Cardiac fibroblast (primary cell): ENCODE data around the gene SFTA2.

Experiments
- DNase-seq, 2 donors: peaks; one replicate each; pipeline versions ENCODE4 v3.0.0 to v3.0.0-alpha.2; 2010; ENCODE audit warnings: low read depth in 2 of 2
- H3K4me3 ChIP-seq, 2 donors: replicated peaks in 1 of 2; 1 replicate in 1 of 2; 2 replicates in 1 of 2; pipeline ENCODE4 v1.5.1; 2011; ENCODE audit warnings: low read depth in 2 of 2, low read length in 2 of 2, mild to moderate bottlenecking in 2 of 2, moderate library complexity in 1 of 2
- TF ChIP-seq, protein P1 (sequence below): IDR thresholded peaks from one replicate; pipeline ENCODE4 v1.5.1; 2011; ENCODE audit warnings: low read depth, mild to moderate bottlenecking, low read length, inconsistent platforms

The SFTA2 gene

DNA sequence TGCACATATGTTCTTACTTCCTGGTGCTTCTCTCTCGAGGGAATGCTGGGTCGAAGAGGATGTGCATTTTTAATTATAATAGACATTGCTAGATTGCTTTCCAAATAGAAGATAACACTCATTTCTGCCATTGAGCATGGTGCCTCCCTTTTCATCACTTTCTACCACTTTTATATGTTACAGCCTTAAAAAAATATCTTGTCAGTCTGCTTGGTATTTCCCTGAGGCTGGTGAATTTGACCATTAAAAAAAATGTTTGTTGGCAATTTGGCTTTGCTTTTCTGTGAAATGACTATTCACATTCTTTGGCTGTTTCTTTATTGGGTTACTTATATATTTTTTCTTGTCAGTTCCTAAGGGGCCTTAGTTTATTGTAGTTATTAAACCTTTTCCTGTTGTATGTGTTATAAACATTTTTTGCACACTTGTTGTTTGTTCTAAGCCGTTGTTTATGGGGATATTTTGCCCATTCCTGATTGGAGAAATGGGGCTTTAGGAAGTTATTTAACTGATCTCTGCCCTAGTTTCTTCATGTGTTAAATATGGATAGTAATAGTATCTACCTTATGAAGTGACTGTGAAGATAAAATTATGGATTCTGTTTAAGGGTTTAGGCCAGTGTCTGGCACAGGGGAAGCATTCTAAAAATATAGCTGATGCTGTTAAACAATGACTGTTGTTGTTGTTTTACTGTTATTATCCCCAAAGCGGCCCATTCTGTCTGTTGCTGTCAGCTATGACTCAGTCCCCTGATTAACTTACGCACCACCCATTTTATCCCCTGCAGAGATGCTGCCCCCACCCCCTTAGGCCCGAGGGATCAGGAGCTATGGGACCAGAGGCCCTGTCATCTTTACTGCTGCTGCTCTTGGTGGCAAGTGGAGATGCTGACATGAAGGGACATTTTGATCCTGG lies 43.8 kb downstream of the SFTA2 start:
- H3K4me3 ChIP-seq, result no peak overlapping the region
- peak; percentile 68 to 76 for DNase-seq
- TF ChIP-seq, protein P1, sequence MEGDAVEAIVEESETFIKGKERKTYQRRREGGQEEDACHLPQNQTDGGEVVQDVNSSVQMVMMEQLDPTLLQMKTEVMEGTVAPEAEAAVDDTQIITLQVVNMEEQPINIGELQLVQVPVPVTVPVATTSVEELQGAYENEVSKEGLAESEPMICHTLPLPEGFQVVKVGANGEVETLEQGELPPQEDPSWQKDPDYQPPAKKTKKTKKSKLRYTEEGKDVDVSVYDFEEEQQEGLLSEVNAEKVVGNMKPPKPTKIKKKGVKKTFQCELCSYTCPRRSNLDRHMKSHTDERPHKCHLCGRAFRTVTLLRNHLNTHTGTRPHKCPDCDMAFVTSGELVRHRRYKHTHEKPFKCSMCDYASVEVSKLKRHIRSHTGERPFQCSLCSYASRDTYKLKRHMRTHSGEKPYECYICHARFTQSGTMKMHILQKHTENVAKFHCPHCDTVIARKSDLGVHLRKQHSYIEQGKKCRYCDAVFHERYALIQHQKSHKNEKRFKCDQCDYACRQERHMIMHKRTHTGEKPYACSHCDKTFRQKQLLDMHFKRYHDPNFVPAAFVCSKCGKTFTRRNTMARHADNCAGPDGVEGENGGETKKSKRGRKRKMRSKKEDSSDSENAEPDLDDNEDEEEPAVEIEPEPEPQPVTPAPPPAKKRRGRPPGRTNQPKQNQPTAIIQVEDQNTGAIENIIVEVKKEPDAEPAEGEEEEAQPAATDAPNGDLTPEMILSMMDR, result no peak

DNA sequence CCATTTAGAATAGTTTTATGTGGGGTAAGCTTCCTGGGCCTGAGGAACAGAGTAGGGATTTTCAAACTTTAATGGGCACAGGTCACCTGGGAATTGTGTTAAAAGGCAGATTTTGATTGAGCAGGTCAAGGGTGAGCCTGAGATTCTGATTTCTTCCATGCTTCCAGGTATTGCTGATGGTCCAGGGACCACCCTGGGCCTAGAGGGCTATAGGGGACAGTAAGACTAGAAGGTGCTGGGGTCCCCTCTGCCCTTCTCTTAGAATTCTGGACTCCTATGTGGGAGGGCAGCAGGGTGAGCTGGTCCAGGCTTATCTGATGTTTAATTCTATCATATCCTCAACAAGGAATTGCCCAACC lies 45.1 kb downstream of the SFTA2 start:
- H3K4me3 ChIP-seq, result peak overlapping the region in 1 of 2 donors; percentile 72
- DNase-seq, result no peak
- TF ChIP-seq, protein P1, result no peak

DNA sequence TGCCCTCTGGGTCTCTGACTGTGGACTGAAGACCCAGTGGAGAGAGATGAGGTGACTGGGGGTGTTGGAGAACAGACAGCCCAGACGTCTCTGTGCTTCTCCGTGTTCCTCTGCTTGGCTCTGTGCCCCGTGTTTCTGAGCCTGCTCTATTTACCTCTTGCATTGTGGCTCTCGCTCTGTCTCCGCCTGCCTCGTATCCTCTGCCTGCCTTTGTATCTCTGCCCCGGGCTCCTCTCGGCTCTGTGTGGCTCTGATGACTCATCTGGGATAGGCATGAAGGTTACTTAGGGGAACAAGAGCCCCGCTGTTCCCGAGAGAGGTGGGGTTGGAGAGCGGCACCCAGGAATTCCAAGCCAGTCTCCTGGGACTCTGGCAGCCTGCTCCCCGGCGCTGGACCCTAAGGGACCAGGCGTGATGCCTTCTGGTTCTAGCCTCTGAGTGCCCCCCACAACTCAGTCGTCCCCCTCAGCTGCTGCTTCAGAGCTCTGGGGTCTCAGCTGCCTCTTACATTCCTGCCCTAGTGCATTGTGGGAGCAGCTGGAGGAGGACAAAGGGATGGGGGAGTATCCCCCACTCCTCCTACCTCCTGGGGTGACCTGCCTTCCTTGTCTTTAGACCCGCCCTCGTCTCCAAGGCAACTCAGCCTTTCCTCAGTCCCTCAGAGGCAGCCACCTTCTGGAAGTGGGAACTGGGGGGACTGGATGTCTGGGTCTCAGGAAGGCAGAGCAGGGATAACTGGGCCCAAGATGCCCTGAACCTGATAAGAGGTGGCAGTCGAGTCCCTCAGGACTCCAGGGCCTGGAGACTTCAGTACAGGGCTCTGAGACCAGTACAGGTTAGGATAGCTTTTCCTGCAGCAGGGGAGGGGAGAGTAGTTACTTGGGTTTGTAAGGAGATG lies 45.7 kb downstream of the SFTA2 start:
- H3K4me3 ChIP-seq, result peak overlapping the region; percentile 60 to 72
- peak; percentile 69 to 72 for DNase-seq

DNA sequence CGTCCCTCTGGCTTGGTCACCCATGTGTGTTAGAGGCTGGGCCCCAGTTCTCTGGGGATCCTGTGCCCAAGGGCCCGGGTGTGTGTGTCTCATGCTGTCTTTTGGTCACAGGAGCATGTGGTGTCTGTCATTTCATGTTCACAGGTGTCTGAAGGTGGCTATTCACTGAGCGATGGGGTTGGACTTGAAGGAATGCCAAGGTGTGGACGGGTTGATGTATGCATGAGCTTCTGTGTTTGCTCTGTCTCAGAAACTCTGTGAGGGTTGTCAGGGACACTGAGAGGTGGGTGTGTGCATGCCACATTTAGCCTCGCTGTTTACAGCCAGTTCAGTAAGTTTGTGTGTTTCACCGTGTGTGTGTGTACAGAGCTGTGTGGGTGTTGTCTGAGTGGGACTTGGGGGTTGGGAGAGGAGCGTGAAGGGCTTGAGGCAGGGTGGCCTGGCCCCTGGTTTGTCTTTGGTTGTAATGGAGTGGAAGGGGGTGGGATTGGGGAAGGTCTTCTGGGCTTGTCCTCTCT lies 46.4 kb downstream of the SFTA2 start:
- H3K4me3 ChIP-seq, result peak overlapping the region; percentile 60 to 72
- DNase-seq, result peak; percentile 18 to 34
- TF ChIP-seq, protein P1, result no peak

More for the DNA sequence above, 45.7 kb downstream of the SFTA2 start:
- TF ChIP-seq, protein P1, result no peak

DNA sequence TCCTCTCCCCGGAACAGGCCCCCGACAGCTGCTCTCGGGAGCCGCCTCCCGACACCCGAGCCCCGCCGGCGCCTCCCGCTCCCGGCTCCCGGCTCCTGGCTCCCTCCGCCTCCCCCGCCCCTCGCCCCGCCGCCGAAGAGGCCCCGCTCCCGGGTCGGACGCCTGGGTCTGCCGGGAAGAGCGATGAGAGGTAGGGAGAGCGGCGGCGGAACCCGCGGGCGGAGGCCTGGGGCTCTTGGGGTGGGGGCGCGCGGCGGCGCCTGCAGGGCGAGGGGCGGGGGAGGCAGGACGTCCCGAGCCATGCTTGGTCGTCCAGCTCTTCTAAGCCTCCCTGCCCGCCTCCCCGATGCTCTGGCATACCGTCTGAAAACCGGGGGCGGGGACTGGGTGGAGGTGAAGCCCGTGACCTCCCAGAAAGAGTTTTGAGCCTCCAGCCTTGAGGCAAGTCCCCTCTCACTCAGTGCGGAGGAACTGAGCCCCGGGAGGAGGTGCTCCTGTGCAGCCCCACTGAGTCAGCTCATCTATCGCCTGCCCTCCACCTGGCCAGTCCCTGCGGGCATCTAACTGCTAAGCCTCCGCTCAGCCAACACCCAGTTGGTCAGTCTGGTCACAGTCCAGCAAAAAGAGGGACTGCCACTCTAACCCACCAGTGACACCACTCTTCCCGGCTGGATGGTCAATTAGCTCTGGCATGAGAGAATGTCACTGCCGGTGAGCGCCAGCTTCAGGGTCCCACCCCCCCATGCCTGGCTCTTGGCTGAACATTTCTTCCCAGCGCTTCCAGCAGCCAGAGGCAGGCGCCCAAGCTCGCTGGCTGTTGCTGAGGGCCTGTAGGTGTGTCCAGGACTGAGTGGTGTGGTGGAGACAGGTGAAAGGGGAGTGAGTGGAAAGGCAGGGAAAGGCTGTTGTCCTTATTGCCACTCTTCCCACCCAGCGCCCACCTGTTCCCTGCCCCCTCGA lies 47.2 kb downstream of the SFTA2 start:
- H3K4me3 ChIP-seq, result peak overlapping the region; percentile 60 to 72
- TF ChIP-seq, protein P1, result no peak
- DNase-seq, result peak; percentile 17 to 74
